GM18502 (cell line): ENCODE data around the gene LSS.
"Not testable (repeated sequence)": the region's sequence is repeated elsewhere in the genome, so short reads cannot be mapped to it uniquely, and the experiment has no call there.

Experiments used
- ATAC-seq: cut with Tn5 transposase; IDR thresholded peaks from one replicate; pipeline ENCODE4 v1.9.1; 2021; ENCODE audit warnings: mild to moderate bottlenecking; ENCODE audit not compliant: unreplicated experiment, poor library complexity

Gene LSS

GRCh38 chr21:46145840-46146691 lies 82.5 kb downstream of the LSS start:
- ATAC-seq: no peak

- no peak for ATAC-seq
These were observed 83.3 kb downstream of the LSS start for GRCh38 chr21:46145159-46145839.

GRCh38 chr21:46144464-46145070 lies 84.0 kb downstream of the LSS start:
- no peak for ATAC-seq

GRCh38 chr21:46142582-46143473 lies 85.7 kb downstream of the LSS start:
- no peak for ATAC-seq

- no peak for ATAC-seq
These were observed 86.6 kb downstream of the LSS start for GRCh38 chr21:46141767-46142581.

GRCh38 chr21:46140352-46141003 lies 88.1 kb downstream of the LSS start:
- ATAC-seq: not testable (repeated sequence)

GRCh38 chr21:46139686-46140085 lies 88.9 kb downstream of the LSS start:
- ATAC-seq: no peak

- ATAC-seq: no peak
These were observed 90.1 kb downstream of the LSS start for GRCh38 chr21:46138383-46138970.
